ENCODE data around the gene DOCK9. TPM values are rescaled to one million over a fixed set of nuclear protein-coding genes. Genes with fewer than 3 reads are reported as not detected.

DOCK9 gene
- polyA plus RNA-seq, 3 donors, result 21.2 to 57.2 (median 36.4) TPM

GRCh38 chr13:98881390-98881789, 96.5 kb downstream of the DOCK9 start:
- H3K27ac ChIP-seq (ENCODE audit: low read depth, low read length), result no peak overlapping the region
- WGBS, 3 donors, result 85 to 97% (median 97%) methylated on average over 2 of the region's 2 CpGs

- 81 to 98% (median 93%) methylated on average over 2 of the region's 2 CpGs for WGBS, 3 donors
These were observed 97.2 kb downstream of the DOCK9 start for GRCh38 chr13:98880677-98881076.

GRCh38 chr13:98879957-98880356, 97.9 kb downstream of the DOCK9 start:
- 53 to 67% (median 66%) methylated on average over 6 of the region's 6 CpGs for WGBS, 3 donors
- H3K27ac ChIP-seq (ENCODE audit: low read depth, low read length), result no peak overlapping the region

More at GRCh38 chr13:98880677-98881076, 97.2 kb downstream of the DOCK9 start:
- no peak overlapping the region for H3K27ac ChIP-seq (ENCODE audit: low read depth, low read length)

GRCh38 chr13:98879127-98879520, 98.7 kb downstream of the DOCK9 start:
- H3K27ac ChIP-seq (ENCODE audit: low read depth, low read length), result no peak overlapping the region
- 74 to 82% (median 80%) methylated on average over 4 of the region's 4 CpGs for WGBS, 3 donors

GRCh38 chr13:98878486-98879126, 99.3 kb downstream of the DOCK9 start:
- WGBS, 3 donors, result 74 to 89% (median 78%) methylated on average over 5 of the region's 5 CpGs
- H3K27ac ChIP-seq (ENCODE audit: low read depth, low read length), result no peak overlapping the region

- WGBS, 3 donors, result 91 to 96% (median 93%) methylated on average over 4 of the region's 4 CpGs
These were observed 99.9 kb downstream of the DOCK9 start for GRCh38 chr13:98877936-98878335.

GRCh38 chr13:98877466-98877865, 100.4 kb downstream of the DOCK9 start:
- H3K27ac ChIP-seq (ENCODE audit: low read depth, low read length), result no peak overlapping the region
- 94 to 98% (median 94%) methylated on average over 3 of the region's 3 CpGs for WGBS, 3 donors

More at GRCh38 chr13:98877936-98878335, 99.9 kb downstream of the DOCK9 start:
- no peak overlapping the region for H3K27ac ChIP-seq (ENCODE audit: low read depth, low read length)

- no peak overlapping the region for H3K27ac ChIP-seq (ENCODE audit: low read depth, low read length)
- 61 to 70% (median 62%) methylated on average over 1 of the region's 1 CpG for WGBS, 3 donors
These were observed 102.6 kb downstream of the DOCK9 start for GRCh38 chr13:98875146-98875729.

- WGBS, 3 donors, result 85 to 94% (median 91%) methylated on average over 2 of the region's 2 CpGs
- H3K27ac ChIP-seq (ENCODE audit: low read depth, low read length), result no peak overlapping the region
These were observed 103.9 kb downstream of the DOCK9 start for GRCh38 chr13:98874029-98874397.

GRCh38 chr13:98873377-98874028, 104.4 kb downstream of the DOCK9 start:
- no peak overlapping the region for H3K27ac ChIP-seq (ENCODE audit: low read depth, low read length)
- 95 to 98% (median 96%) methylated on average over 3 of the region's 3 CpGs for WGBS, 3 donors

GRCh38 chr13:98871727-98872126, 106.1 kb downstream of the DOCK9 start:
- H3K27ac ChIP-seq (ENCODE audit: low read depth, low read length), result no peak overlapping the region
- 89 to 92% (median 92%) methylated on average over 13 of the region's 13 CpGs for WGBS, 3 donors

GRCh38 chr13:98869408-98870090, 108.3 kb downstream of the DOCK9 start:
- WGBS, 3 donors, result 67 to 80% (median 67%) methylated on average over 6 of the region's 6 CpGs
- no peak overlapping the region for H3K27ac ChIP-seq (ENCODE audit: low read depth, low read length)

GRCh38 chr13:98868932-98869331, 108.9 kb downstream of the DOCK9 start:
- WGBS, 3 donors, result 85 to 95% (median 92%) methylated on average over 3 of the region's 3 CpGs
- H3K27ac ChIP-seq (ENCODE audit: low read depth, low read length), result no peak overlapping the region

GRCh38 chr13:98866882-98867281, 111.0 kb downstream of the DOCK9 start:
- WGBS, 3 donors, result 89 to 100% (median 93%) methylated on average over 1 of the region's 1 CpG
- no peak overlapping the region for H3K27ac ChIP-seq (ENCODE audit: low read depth, low read length)

GRCh38 chr13:98860491-98860890, 117.4 kb downstream of the DOCK9 start:
- H3K27ac ChIP-seq (ENCODE audit: low read depth, low read length), result no peak overlapping the region
- WGBS, 3 donors, result 57 to 66% (median 60%) methylated on average over 6 of the region's 6 CpGs

GRCh38 chr13:98858191-98858590, 119.7 kb downstream of the DOCK9 start:
- 79 to 92% (median 89%) methylated on average over 4 of the region's 4 CpGs for WGBS, 3 donors
- H3K27ac ChIP-seq (ENCODE audit: low read depth, low read length), result no peak overlapping the region

GRCh38 chr13:98856983-98857382, 120.9 kb downstream of the DOCK9 start:
- no peak overlapping the region for H3K27ac ChIP-seq (ENCODE audit: low read depth, low read length)

GRCh38 chr13:98854448-98854847, 123.4 kb downstream of the DOCK9 start:
- no peak overlapping the region for H3K27ac ChIP-seq (ENCODE audit: low read depth, low read length)
- WGBS, 3 donors, result 86 to 88% (median 86%) methylated on average over 6 of the region's 6 CpGs

More at GRCh38 chr13:98856983-98857382, 120.9 kb downstream of the DOCK9 start:
- WGBS, 3 donors, result 46 to 67% (median 66%) methylated on average over 5 of the region's 5 CpGs

- WGBS, 3 donors, result 79 to 87% (median 83%) methylated on average over 6 of the region's 6 CpGs
- no peak overlapping the region for H3K27ac ChIP-seq (ENCODE audit: low read depth, low read length)
These were observed 124.1 kb downstream of the DOCK9 start for GRCh38 chr13:98853771-98854221.
